HG02970 (cell line): ENCODE data around the gene SPSB1.

Experiments
- ATAC-seq: cut with Tn5 transposase; IDR thresholded peaks from one replicate; pipeline ENCODE4 v1.9.1; 2021; ENCODE audit warnings: mild to moderate bottlenecking, moderate library complexity, moderate number of reproducible peaks; ENCODE audit not compliant: unreplicated experiment, low FRiP score

SPSB1 gene

DNA sequence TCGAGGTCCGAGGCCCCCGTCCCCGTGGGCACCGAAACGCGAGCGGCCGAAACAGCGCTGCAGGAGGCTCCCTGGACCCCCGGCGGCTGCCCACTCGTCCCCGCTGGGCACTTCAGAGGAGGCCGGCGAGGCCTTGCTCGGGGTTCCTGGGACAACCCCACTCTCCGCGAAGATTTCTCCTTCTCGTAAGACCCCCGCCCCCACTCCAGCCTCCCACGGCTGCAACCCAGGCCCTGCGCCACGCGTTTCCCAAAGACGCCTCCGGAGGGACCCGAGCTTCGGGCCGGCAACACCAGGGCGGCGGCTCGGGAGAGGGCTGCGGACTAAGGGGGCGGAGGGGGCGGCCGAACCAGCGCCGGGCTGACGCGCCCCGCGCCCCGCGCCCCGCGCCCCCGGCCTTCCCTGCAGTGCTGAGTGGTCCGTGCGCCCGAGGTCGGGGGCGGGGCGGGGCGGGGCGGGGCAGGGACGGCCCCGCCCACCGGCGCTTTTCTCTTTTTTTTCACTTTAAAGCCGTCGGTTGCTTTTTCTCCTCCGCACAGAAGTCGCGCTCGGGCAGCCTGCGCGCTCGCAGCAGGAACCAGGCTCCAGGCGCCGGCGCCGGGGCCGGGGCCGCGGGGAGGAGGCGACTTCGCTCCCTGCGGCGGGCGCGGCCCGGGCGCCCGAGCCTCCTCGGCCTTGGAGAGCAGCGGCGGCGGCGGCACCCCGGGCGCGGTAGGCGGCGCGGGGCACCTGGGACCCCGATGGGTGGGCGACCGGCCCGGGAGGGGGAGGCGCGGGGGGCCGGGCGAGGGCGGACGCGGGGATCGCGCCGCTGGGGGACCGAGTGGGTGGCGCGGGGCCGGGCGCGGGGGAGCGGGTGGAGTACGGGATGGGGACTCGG lies at the start of gene SPSB1:
SPSB1 (plus strand) TSS at position 534 of the 880 bp plus-strand sequence. CDS start 62,998 bp downstream, outside the sequence.
- ATAC-seq = no peak

DNA sequence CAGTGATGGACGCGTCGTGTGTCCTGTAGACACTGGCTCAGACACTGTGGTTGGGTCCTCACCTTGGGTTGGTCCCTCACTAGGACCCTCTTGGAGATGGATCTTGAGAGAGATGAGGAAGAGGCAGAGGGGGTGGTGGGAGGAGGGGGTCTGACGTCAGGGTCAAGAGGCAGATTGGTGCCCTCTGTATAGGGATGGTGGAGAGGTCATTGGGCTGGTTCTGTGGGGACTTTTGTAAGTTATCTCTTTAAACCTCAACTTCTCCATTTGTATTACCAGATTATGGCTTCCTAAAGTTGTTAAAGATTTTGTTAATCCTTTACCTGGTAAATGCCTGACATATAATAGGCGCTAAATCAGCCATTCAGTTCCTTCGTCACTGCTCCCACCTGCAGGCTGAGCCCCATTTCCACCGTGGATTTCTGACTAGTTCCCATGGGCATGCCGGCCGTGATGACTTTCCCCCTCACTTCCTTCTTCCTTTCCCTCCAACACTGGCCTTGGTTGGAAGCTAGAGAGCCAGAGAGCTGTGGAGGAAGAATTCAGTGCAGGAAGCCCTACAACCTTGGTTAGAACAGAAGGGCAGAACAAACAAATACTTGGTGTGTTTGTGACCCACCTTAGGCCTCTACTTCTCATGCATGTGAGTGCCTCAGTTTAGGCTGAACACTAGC lies 49.5 kb upstream of the SPSB1 start:
- no peak for ATAC-seq

DNA sequence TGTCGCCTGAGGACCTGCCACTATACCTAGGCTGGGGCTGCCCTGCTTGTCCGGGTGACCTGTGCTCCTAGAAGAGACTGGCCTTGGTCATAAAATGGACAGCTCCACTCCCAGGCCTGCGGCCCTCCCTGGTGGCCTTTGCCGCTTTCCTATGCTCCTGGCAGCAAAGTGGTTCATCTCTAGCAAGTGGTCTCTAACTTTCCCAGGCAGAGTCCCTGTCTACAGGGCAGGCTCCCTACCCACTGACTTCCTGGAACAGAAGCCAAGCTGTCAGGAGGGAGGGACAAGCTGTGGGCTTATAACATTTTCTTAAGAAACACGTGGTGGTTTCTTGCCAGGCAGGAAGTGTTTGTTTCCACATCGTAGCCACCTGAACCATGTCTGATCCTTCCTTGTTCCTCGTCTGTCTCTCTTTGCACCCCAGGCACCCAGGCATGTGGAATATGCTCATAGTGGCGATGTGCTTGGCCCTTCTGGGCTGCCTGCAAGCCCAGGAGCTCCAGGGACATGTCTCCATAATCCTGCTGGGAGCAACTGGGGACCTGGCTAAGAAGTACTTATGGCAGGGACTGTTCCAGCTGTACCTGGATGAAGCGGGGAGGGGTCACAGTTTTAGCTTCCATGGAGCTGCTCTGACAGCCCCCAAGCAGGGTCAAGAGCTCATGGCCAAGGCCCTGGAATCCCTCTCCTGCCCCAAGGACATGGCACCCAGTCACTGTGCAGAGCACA lies 48.0 kb upstream of the SPSB1 start:
- no peak for ATAC-seq

DNA sequence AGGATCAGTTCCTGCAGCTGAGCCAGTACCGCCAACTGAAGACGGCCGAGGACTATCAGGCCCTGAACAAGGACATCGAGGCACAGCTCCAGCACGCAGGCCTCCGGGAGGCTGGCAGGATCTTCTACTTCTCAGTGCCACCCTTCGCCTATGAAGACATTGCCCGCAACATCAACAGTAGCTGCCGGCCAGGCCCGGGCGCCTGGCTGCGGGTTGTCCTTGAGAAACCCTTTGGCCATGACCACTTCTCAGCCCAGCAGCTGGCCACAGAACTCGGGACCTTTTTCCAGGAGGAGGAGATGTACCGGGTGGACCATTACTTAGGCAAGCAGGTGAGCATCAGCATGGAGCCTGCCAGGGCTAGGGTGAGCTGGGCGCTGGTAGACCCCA lies 47.5 kb upstream of the SPSB1 start:
- no peak for ATAC-seq

DNA sequence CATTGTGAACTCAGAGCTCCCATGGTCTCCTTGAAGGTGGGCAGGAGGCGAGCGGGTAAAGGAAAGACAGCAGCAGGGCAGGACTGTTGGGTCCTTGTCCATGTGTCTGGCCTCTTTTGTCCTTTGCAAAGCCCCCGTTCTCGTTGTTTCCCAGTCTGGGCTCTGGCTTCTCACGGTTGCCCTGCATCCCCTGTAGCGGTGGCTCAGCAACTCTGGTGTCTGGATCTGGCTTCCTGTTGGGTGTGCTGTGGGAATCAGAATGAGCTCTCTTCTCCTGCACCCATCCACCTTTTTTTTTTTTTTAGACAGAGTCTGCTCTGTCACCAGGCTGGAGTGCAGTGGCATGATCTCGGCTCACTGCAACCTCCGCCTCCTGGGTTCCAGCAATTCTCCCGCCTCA lies 47.0 kb upstream of the SPSB1 start:
- no peak for ATAC-seq

DNA sequence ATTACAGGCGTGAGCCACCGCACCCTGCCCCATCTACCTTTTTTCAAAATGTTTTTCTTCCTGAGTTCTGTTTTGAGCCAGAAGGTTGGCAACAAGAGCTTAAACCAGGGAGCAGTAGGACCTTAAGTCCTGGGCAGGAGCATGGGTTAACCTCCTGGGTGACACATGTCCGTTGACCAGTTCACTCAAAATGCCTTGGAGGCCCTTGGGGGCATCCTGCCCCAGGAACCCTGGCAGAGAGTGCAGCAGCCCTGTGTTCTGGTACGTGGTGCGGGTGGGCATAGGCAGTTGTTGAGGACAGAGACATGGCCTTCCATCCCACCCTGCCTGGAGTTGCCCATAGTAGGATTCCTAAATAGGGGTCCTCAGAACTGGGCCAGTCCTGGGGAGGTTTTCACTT lies 46.5 kb upstream of the SPSB1 start:
- no peak for ATAC-seq

DNA sequence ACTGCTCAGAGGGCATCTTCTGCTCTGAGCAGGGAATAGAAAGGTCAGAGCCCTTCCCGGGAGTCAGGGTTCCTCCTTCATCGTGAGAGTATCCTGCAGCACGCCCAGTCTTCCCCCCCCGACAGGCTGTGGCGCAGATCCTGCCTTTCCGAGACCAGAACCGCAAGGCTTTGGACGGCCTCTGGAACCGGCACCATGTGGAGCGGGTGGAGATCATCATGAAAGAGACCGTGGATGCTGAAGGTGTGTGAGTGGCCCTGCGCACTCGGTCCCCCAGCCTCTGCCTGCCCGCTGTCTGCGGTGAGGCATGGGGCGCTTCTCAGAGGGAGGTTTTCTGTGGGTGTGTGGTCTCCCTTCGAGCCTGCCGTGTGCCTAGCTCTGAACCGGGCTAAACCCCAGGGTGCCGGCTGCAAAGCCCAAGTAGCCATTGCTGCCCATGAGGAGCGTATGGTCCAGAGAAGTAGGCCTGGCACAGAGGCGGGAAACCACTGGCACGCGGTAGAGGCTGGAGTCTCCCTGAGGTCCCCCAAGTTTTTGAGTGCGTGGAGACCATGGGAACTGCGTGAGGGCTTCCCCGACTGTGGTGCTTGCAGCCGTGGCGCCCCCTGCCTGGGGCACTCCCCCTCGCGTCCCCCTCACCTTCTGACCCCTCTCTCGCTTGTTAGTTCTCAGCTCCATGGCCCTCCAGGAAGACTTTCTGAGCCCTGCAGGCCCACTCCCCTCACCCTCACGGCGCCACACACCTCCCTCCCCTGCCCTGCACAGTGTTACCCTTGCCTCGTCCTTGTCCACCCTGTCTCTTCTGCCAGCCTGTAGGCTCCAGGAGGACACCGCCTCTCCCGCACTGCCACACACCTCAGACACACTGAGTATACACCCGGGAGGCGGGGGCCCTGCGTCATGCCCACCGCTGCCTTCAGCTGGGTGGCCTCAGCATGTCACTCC lies 45.6 kb upstream of the SPSB1 start:
- no peak for ATAC-seq

DNA sequence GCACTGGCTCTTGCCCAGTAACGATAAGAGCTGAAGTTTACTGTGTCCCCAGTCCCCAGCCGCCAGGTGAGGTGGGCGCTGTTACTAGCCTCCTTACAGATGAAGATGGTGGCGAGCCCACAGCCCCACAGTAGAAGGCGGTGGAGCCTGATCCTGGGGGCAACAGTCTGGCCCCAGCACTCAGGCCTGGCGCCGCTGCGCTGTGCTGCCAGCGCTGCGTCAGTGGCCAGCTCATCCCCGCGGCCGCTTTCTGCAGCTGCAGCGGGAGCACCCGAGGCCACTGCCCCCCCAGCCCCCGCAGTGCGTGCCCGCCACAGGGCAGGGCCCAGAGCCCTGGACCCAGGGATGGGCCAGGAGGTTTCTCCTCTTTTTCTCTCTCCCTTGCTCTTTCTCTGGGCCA lies 44.8 kb upstream of the SPSB1 start:
- no peak for ATAC-seq

DNA sequence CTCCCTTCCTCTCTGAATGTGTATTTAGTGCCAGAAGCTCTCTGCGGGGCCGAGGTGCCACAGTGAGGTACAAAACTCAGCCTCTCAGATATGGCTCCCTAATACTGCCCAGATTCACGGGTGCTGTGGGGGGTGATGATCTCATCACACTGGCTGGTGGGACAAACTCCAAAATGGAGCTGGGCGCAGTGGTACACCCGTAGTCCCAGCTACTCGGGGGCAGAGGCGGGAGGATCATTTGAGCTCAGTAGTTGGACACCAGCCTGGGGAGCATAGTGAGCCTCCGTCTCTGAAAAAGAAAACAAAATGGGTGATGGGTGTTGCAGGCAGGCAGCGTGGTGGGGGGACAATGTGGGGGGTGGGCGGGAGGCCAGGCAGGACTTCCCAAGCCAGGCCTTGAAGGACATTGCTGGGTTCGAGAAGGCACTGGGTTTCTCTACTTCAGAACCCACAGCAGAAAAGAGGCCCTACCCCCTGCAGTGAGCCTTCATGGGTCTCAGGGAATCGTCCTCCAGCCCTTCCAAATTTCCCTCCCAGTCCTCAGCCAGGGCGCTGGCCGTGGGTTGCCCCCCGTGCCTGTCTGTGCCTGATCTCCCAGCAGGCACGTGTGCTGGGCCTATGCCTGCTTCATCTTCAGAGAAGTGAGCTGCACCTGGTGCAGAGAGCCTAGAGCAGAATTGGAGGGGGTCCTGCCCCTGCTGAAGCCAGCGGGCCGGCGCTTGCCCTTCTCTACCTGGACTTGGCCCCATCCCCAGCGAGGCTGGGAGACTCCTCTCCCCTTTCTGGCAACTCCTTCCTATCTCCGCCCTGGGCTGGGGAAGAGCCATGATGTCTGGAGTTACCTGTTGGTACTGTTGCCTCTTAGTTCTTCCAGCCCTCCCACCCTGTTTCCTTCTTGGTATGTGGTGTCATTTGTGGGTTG lies 44.1 kb upstream of the SPSB1 start:
- no peak for ATAC-seq

DNA sequence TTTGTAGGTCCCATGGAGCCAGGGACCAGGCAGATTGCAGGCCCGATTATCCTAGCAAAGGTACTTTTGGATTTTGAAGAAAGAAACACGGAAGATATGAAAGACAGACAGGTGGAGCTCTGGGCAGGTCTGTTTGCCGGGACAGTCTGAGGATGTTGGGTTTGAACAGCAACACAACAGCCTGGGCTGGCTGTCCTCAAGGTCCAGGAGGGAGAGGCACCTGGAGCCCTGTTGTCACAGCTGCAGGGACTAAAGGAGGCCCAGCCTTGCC lies 43.5 kb upstream of the SPSB1 start:
- ATAC-seq = no peak

DNA sequence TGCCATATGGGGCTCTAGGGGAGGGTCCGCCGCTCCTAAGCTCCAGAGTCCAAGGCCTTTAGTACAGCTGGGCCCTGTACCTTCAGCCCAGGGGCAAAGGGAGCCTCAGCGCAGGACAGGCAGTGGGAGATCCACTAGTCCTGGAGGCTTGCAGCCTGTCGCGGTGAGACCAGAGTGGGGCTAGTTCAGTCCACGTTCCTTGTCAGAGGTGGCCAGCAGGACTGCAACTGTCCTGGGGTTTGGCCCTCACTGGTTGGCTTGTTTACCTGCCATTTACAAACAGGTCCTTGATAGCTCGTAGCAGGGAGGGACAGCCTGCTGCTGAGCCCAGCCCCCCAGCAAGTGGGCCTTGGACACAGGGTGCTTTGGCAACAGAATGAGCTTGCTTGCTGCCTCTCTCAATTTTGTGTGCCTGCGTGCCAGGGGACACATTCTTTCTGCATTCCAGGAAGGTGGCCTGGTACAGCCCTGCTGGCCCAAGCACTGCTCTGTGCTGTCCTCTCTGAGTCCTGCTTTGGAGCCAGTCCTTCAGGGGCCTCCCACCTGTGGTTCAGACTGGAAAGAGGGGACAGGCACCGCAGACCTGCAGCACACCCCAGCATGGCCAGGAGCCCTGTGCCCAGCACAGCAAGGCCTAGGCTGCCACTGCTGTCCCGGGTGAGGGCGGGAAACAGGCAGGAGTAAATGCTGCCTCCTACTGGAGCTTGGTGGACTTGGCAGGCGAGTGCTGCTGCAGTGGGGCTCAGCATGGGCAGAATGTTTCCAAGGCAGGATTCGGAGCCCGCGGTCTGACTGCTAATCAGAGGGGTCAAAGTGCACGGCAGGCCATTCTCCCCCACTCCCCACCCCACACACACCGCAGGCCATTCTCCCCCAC lies 42.9 kb upstream of the SPSB1 start:
- no peak for ATAC-seq

DNA sequence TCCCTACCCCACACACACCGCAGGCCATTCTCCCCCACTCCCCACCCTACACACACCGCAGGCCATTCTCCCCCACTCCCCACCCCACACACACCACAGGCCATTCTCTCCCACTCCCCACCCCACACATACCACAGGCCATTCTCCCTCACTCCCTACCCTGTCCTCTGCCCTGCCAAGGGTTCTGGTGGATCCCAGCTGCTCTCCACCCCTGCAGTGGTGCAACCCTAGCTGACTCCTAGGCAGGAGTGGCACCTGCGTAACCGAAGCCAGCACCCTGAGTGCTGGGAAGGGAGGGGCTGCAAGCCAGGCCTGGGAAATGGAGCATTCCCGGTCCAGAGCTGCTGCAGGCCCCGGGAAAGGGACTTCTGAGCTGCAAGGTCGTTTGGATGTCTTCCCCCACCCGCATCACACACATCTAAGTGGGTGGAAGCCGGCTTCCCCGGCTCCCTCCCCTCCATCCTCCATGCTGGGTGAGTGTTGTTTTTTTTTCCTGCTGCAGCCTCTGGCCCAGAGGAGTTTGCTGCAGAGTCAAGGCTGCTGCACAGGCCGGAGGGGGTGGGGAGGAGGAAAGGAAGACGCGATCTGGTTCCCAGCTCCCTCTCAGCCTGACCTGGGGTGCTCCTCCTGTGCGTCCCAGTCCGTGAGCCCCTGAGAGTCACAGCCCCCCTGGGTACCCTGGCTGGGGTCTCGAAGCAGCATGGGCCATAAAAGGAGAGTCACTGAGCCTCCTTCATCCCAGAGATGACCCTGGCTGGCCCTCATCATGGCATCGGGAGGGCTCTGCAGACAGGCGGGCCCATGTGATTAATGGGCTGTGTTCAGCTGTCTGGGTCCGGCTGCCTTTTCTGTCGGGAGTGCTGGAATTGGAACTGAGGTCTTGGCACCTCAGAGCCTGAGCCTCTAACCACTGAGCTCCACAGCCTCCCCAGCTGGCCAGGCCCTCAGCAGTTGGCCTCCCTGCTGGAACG lies 42.0 kb upstream of the SPSB1 start:
- ATAC-seq = no peak

DNA sequence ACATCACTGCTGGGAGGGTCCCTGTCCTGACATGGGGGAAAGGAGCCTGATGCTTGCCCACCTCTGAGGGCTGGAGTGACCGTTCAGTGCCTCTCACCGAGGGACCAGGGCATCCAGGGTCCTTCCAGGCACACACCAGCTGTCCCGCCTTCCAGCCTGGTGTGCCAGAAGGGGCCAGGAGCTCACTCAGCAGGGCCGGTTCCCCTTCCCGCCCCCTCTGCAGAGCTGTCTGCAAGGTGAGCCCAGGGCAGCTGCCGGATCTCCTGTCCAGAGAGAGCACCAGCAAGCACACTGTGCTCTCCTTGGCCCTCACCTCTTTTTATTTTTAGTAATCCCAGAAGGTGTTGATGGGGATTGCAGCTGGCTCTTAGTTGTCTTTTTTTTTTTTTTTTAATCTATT lies 41.2 kb upstream of the SPSB1 start:
- ATAC-seq = no peak

DNA sequence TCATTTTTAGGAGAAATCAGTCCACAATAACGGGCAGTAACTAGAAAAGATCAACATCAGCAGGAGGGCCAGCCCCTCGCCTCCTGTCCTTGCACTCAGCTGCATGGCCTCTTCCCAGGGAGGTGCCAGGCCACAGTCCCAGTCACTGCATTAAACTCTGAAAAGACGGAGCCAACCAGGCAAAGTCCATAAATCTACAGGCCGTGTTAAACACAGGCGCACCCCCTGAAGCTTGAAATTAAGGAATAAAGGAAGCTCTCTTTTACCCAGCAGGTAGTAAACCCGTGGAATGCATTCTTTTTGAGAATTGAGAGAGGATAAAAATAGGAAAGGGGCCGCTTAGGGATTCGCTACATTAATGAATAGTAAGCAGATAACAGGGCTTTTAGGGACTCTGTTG lies 39.7 kb upstream of the SPSB1 start:
- ATAC-seq = no peak

DNA sequence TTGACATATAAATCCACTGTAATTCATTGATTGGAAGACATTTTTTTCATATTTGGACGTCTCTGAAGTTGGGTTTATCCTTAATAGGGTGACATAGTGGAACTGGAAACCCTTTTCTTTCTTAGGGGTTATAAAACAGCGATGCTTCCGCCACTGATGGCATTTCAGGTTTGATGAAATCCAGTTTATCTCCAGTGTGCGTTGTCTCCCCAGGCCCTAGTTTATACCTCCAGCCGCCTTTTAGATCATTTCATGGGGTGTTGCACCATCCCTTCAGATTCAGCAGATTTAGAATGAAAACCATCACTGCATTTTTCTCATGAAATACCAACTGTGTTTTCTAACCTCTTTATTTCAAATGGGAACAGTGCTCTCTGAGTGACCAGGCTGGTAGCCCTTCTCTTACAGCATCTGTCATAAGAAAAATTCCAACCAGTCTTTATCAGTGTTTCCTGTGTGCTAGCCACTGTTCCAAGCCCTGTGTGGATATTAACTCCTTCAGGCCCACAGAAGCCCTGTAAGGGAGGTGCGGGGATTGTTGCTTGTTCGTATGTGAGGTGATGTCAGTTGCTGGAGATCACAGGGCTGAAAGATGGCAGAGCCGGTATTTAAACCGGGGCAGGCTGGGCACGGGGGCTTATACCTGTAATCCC lies 39.1 kb upstream of the SPSB1 start:
- ATAC-seq = no peak

DNA sequence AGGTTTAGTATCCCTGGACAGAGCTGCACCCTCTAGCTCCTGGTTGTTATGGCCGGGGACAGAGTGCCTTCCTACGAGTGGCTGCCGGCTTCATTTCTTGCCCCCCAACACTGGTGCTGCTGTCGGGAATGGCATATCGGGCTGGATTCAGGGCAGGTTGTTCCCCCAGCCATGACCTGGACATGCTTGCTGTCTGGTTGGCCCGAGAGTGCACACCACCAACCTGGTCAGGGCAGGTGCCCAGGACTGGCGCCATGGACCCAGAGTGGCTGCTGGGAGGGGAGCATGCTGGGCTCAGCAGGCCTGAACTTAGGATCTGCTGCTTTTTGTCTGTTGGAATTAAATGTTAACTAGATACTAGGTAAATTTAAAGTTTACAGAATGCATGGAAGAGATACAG lies 36.4 kb upstream of the SPSB1 start:
- no peak for ATAC-seq

DNA sequence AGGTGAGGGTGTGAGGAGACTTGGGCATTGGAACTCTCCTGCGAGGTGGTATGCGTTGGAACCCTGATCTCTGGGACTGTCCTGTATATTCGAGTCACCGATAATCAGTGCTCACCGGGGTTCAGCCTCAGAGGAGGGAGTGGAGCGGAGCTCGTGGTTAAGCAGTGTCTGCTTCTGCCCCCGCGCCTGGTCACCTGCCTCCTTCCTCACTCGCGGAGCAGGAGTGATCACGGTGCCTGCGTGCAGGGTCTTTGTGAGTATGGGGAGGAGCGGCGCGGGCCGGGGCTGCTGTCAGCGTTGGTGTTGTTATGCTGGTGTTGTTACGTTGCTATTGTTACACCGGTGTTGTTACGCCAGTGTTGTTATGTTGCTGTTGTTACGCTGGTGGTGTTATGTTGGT lies 34.8 kb upstream of the SPSB1 start:
- no peak for ATAC-seq
